Measurements from ENCODE around the gene TRPC4. TPM values are rescaled to one million over a fixed set of nuclear protein-coding genes. Genes with fewer than 3 reads are reported as not detected.

Gene TRPC4
- total RNA-seq, 1 donor from 2014 or later = 6.5 TPM

DNA sequence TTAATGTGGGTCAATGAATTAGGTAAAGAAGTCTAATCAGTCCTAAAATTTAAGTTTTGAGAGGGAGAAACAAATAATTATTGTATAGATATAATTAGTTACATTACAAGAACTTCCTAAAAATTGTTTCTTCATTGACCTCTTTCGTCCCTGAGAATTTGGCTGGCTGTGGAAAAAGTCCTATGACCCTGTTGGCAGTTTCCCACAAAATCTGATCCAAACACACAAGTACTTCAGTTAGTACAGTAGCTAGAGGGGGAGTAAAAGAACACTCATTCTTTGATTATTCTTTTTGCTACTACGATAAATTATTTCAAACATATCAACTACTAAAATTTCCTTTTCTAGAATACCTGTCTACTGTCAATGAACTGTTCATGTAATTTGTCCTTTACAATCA lies 282.3 kb downstream of the TRPC4 start:
- H3K36me3 Mint-ChIP-seq (ENCODE audit: low read depth, unreplicated experiment) = no peaks in the 10 kb centered on the region

More for the DNA sequence above, 282.3 kb downstream of the TRPC4 start:
- Mint-ChIP-seq H3K4me1 (ENCODE audit: unreplicated experiment) (no peaks in the 10 kb centered on the region), H3K4me3 (ENCODE audit: unreplicated experiment) (no peak overlapping the region), H3K9me3 (ENCODE audit: unreplicated experiment) (no peaks in the 10 kb centered on the region), H3K27ac (ENCODE audit: unreplicated experiment) (no peak overlapping the region), H3K27me3 (ENCODE audit: unreplicated experiment) (no peaks in the 10 kb centered on the region)
- TF ChIP-seq, protein P1, sequence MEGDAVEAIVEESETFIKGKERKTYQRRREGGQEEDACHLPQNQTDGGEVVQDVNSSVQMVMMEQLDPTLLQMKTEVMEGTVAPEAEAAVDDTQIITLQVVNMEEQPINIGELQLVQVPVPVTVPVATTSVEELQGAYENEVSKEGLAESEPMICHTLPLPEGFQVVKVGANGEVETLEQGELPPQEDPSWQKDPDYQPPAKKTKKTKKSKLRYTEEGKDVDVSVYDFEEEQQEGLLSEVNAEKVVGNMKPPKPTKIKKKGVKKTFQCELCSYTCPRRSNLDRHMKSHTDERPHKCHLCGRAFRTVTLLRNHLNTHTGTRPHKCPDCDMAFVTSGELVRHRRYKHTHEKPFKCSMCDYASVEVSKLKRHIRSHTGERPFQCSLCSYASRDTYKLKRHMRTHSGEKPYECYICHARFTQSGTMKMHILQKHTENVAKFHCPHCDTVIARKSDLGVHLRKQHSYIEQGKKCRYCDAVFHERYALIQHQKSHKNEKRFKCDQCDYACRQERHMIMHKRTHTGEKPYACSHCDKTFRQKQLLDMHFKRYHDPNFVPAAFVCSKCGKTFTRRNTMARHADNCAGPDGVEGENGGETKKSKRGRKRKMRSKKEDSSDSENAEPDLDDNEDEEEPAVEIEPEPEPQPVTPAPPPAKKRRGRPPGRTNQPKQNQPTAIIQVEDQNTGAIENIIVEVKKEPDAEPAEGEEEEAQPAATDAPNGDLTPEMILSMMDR (IDR thresholded peaks at IDR 0.05; ENCODE audit: unreplicated experiment) = no peak
- DNase-seq (ENCODE audit: low spot score) = no peak

All from endothelial cell (in vitro differentiated cells).